K562 (cell line): ENCODE results near the gene UQCRH. TPM values are rescaled to one million over a fixed set of nuclear protein-coding genes. Genes with fewer than 3 reads are reported as not detected.

Experiments used
- ESRRA ChIP-seq: fragments of 450-650 bp; IDR thresholded peaks from 2 replicates; pipeline ENCODE4 v1.6.1; 2014; ENCODE audit warnings: low read depth, mild to moderate bottlenecking, moderate library complexity, borderline replicate concordance
- FOSL1 ChIP-seq: fragments of 200-800 bp; sonication (Bioruptor generic); conservative IDR thresholded peaks from 2 replicates; pipeline ENCODE4 v1.6.1; 2016; ENCODE audit warnings: missing genetic modification characterization, missing compliant biosample characterization
- FOXK1 ChIP-seq: sonication (generic); formaldehyde crosslinking; IDR thresholded peaks from 2 replicates; pipeline ENCODE4 v1.8.0; 2022; ENCODE audit warnings: missing genetic modification reagents, mild to moderate bottlenecking, borderline replicate concordance
- JUNB ChIP-seq: fragments of 450-650 bp; formaldehyde crosslinking; conservative IDR thresholded peaks from 2 replicates; pipeline ENCODE4 v1.4.0; 2020; ENCODE audit warnings: mild to moderate bottlenecking
- NCOA1 ChIP-seq: fragments of 450-650 bp; IDR thresholded peaks from 2 replicates; pipeline ENCODE4 v1.6.1; 2016; ENCODE audit warnings: low read depth
- NR2C1 ChIP-seq, 2 experiments: fragments of 450-650 bp; IDR thresholded peaks; 2 replicates each; pipeline ENCODE4 v1.6.1; 2017; ENCODE audit warnings: mild to moderate bottlenecking in 2 of 2, antibody characterized with exemption in 1 of 2, inconsistent platforms in 1 of 2, missing compliant biosample characterization in 1 of 2, missing genetic modification characterization in 1 of 2
- NUFIP1 ChIP-seq: fragments of 450-650 bp; IDR thresholded peaks from 2 replicates; pipeline ENCODE4 v1.6.1; 2018; ENCODE audit not compliant: partially characterized antibody
- POLR2A ChIP-seq: fragments of 450-650 bp; conservative IDR thresholded peaks from 2 replicates; pipeline ENCODE4 v1.6.1; 2016
- PTRF ChIP-seq: fragments of 450-650 bp; IDR thresholded peaks from 2 replicates; pipeline ENCODE4 v1.6.1; 2016; ENCODE audit warnings: mild to moderate bottlenecking, missing genetic modification characterization, missing compliant biosample characterization
- RBM22 ChIP-seq: fragments of 200-400 bp; formaldehyde crosslinking; IDR thresholded peaks from 2 replicates; pipeline ENCODE4 v1.6.1; 2018; ENCODE audit warnings: low read length, low read depth; ENCODE audit not compliant: poor library complexity, severe bottlenecking
- RHOXF2B ChIP-seq: fragments of 250-450 bp; sonication (Bioruptor Pico); conservative IDR thresholded peaks from 2 replicates; pipeline ENCODE4 v1.5.1; 2021
- SMAD2 ChIP-seq: fragments of 150-350 bp; IDR thresholded peaks from 2 replicates; pipeline ENCODE4 v1.6.1; 2014; ENCODE audit warnings: low read depth, mild to moderate bottlenecking, low read length
- SMAD4 ChIP-seq: fragments of 250-450 bp; sonication (Bioruptor Pico); conservative IDR thresholded peaks from 2 replicates; pipeline ENCODE4 v1.8.0; 2021; ENCODE audit warnings: inconsistent platforms, mild to moderate bottlenecking, moderate library complexity
- TAF1 ChIP-seq: IDR thresholded peaks from 2 replicates; pipeline ENCODE4 v1.6.1; 2011; ENCODE audit warnings: mild to moderate bottlenecking, low read length, moderate library complexity; ENCODE audit not compliant: insufficient read depth, control insufficient read depth, severe bottlenecking; ENCODE audit errors: extremely low read depth
- ZNF23 ChIP-seq: fragments of 250-450 bp; sonication (Bioruptor Pico); IDR thresholded peaks from 2 replicates; pipeline ENCODE4 v1.4.0; 2020; ENCODE audit warnings: mild to moderate bottlenecking
- ZNF239 ChIP-seq: fragments of 250-450 bp; sonication (Bioruptor Pico); IDR thresholded peaks from 2 replicates; pipeline ENCODE4 v1.4.0; 2020; ENCODE audit warnings: mild to moderate bottlenecking
- ZNF766 ChIP-seq: fragments of 200-800 bp; sonication (Bioruptor generic); conservative IDR thresholded peaks from 2 replicates; pipeline ENCODE4 v1.6.1; 2016; ENCODE audit warnings: missing genetic modification characterization, missing compliant biosample characterization
- polyA plus RNA-seq, 8 experiments: library from polyadenylated mRNA; depleted of rRNA in 4 of 8; stranded (reverse) in 5 of 8; unstranded in 3 of 8; fragments of >200 nt; fragmentation: Nextera tagmentation in 2 of 8; fragmentation: Illumina TruSeq in 1 of 8; extraction: Ambion mirVana in 2 of 8; extraction: Trizol in 1 of 8; gene quantifications; 2 replicates each; pipeline versions ENCODE4 v1.2.1 to v1.2.3, GENCODE V29; 2011 to 2014; ENCODE audit warnings: inconsistent platforms in 1 of 8, missing spikeins in 1 of 8
- total RNA-seq, 7 experiments: library from RNA; depleted of rRNA in 6 of 7; stranded (reverse); fragments of >200 nt in 6 of 7; fragmentation: Illumina TruSeq in 2 of 7; extraction: Trizol in 2 of 7; gene quantifications; 2 replicates each; pipeline versions ENCODE4 v1.2.1 to v1.2.3, GENCODE V29; 2011 to 2021; ENCODE audit warnings: low replicate concordance in 1 of 7
- TF ChIP-seq, protein P1 (sequence below): sonication (generic); IDR thresholded peaks from 2 replicates; pipeline ENCODE4 v1.6.1; 2016
- TF ChIP-seq, protein P2 (sequence below), 2 experiments: fragments of 450-650 bp; IDR thresholded peaks; 2 replicates each; pipeline ENCODE4 v1.6.1; 2016; ENCODE audit warnings: mild to moderate bottlenecking in 2 of 2, borderline replicate concordance in 1 of 2, low read depth in 1 of 2, moderate library complexity in 1 of 2

The UQCRH gene
- total and polyA plus RNA-seq, 9 of the 15 experiments (the other 6 are each of a cell fraction or from before 2014, with no cell fraction given) = 1,267 to 5,184 (median 2,410) TPM

DNA sequence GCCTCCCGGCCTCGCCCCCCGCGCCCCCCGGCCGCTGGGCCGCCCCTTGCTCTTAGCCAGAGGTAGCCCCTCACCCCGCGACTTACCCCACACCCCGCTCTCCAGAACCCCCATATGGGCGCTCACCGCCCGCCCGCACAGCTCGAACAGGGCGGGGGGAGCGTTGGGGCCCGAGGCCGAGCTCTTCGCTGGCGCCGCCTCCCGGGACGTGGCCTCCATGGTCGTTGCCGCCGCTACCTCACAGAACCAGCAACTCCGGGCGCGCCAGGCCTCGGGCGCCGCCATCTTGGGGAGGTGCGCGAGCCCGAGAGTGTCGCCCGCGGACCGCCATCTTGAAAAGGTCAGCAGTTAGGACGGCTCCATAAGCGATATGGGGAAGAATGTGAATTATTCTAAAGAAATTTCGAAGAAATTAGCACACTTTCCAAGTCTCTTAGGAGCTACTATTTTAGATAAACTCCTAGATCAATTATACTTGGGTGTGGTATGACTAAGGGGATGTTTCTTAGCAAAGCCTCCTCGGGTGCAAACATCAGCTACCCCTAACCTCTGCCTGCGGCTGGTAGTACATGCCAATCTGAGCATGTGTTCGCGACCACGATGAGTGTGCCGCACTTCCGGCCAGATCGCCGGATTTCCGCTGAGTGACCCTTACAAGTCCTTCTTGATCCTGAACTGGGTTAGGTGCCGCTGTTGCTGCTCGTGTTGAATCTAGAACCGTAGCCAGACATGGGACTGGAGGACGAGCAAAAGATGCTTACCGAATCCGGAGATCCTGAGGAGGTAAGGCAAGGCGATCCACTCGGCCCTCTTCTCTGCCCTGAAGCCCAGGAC, at the start of gene UQCRH, which contains the start of gene LRRC41 (continued):
- peak; percentile 93 for TF ChIP-seq NUFIP1
- TF ChIP-seq JUNB (CRISPR knock-in tag) = no peak
- peak; percentile 98 for TF ChIP-seq ESRRA
- peak; percentile 93 for TF ChIP-seq NR2C1 (IDR thresholded peaks at IDR 0.05)
- TF ChIP-seq NR2C1 (tag; IDR thresholded peaks at IDR 0.05) = peak; percentile 93
- TF ChIP-seq, protein P1, sequence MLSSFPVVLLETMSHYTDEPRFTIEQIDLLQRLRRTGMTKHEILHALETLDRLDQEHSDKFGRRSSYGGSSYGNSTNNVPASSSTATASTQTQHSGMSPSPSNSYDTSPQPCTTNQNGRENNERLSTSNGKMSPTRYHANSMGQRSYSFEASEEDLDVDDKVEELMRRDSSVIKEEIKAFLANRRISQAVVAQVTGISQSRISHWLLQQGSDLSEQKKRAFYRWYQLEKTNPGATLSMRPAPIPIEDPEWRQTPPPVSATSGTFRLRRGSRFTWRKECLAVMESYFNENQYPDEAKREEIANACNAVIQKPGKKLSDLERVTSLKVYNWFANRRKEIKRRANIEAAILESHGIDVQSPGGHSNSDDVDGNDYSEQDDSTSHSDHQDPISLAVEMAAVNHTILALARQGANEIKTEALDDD = peak; percentile 88
- peak; percentile 98 for TF ChIP-seq POLR2A
- TF ChIP-seq SMAD2 = no peak
- no peak for TF ChIP-seq ZNF23 (CRISPR knock-in tag)
- TF ChIP-seq TAF1 = peak; percentile 93
- TF ChIP-seq RBM22 = peak; percentile 66
- 0 out of 2 replicates have a peak, but pooled peaks have one; percentile 6 for TF ChIP-seq FOXK1 (CRISPR knock-in tag)
- TF ChIP-seq ZNF239 = no peak
- TF ChIP-seq RHOXF2B (CRISPR knock-in tag) = no peak
- TF ChIP-seq ZNF766 (CRISPR knock-in tag) = peak; percentile 96
- TF ChIP-seq SMAD4 (CRISPR knock-in tag) = peak; percentile 62
- TF ChIP-seq FOSL1 (tag) = peak; percentile 96
- TF ChIP-seq, protein P2, sequence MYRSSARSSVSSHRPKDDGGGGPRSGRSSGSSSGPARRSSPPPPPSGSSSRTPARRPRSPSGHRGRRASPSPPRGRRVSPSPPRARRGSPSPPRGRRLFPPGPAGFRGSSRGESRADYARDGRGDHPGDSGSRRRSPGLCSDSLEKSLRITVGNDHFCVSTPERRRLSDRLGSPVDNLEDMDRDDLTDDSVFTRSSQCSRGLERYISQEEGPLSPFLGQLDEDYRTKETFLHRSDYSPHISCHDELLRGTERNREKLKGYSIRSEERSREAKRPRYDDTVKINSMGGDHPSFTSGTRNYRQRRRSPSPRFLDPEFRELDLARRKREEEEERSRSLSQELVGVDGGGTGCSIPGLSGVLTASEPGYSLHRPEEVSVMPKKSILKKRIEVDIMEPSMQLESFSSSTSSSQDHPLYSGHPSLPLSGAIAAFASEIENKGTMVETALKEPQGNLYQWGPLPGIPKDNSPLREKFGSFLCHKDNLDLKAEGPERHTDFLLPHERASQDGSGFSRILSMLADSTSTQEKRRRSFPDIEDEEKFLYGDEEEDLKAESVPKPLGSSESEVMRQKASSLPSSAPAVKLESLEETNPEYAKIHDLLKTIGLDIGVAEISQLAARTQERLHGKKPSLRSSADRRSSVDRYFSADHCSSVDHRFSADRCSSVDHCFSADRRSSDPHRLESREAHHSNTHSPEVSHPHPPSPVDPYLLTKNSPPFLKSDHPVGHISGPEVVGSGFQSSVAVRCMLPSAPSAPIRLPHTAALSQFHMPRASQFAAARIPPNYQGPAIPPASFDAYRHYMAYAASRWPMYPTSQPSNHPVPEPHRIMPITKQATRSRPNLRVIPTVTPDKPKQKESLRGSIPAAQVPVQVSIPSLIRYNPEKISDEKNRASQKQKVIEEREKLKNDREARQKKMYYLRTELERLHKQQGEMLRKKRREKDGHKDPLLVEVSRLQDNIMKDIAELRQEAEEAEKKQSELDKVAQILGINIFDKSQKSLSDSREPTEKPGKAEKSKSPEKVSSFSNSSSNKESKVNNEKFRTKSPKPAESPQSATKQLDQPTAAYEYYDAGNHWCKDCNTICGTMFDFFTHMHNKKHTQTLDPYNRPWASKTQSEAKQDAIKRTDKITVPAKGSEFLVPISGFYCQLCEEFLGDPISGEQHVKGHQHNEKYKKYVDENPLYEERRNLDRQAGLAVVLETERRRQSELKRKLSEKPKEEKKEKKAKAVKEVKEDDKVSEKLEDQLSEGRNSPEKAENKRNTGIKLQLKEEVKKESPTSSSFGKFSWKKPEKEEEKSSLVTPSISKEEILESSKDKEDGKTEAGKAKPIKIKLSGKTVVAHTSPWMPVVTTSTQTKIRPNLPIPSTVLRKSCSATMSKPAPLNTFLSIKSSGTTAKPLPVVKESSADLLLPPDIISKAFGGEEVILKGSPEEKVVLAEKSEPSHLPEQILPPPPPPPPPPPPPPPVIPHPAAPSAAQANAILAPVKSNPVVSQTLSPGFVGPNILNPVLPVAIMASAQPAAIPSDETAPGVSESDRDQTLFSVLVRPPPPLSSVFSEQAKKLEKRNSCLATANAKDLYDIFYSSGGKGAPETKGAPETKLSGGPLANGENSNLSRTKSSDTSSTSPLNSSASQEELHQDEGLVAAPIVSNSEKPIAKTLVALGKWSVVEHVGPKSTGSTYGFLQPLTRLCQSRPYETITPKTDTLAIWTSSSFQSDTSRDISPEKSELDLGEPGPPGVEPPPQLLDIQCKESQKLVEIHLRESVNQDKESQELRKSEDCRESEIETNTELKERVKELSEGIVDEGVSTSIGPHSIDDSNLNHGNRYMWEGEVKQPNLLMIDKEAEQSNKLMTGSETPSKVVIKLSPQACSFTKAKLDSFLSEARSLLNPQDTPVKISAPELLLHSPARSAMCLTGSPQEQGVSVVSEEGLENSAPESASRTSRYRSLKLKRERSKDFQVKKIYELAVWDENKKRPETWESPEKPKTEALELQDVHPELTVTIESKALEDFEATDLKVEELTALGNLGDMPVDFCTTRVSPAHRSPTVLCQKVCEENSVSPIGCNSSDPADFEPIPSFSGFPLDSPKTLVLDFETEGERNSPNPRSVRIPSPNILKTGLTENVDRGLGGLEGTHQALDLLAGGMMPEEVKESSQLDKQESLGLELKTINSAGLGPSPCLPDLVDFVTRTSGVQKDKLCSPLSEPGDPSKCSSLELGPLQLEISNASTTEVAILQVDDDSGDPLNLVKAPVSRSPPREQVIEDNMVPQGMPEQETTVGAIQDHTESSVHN (IDR thresholded peaks at IDR 0.05; ENCODE audit: borderline replicate concordance in 1 of 2, low read depth in 1 of 2) = no peak
- TF ChIP-seq PTRF = no peak
- TF ChIP-seq NCOA1 = peak; percentile 67
